A673 (cell line): ENCODE measurements around the gene FBXL15. TPM values are rescaled to one million over a fixed set of nuclear protein-coding genes. Genes with fewer than 3 reads are reported as not detected.

Source experiments
- BruUV-seq: library from RNA; stranded (reverse); fragments of 400-500 nt; replicated peaks from 2 replicates; lab custom pipeline; 2021; lab: Mats Ljungman, UMichigan
- CTCF ChIA-PET: fragments of 300-600 bp; sonication (Branson Sonifier 250); formaldehyde crosslinking; loops from one replicate; lab custom pipeline; 2022; ENCODE audit warnings: antibody characterized with exemption; lab: Charles Lee
- POLR2A ChIA-PET: fragments of 300-600 bp; sonication (Branson Sonifier 250); formaldehyde crosslinking; loops from one replicate; lab custom pipeline; 2022; ENCODE audit warnings: antibody characterized with exemption; ENCODE audit not compliant: low non-redundant PET; lab: Charles Lee
- DNase-seq: peaks from one replicate; pipeline ENCODE4 v3.0.0-alpha.2; 2015; ENCODE audit warnings: low spot score
- H3K27ac ChIP-seq: fragments of 200-600 bp; sonication (generic); 2 replicates; pipeline ENCODE4 v1.5.1; 2016; ENCODE audit warnings: mixed run types, low read depth, mild to moderate bottlenecking, mixed read lengths, antibody characterized with exemption, low read length; ENCODE audit not compliant: poor library complexity, severe bottlenecking
- H3K27me3 ChIP-seq: fragments of 200-600 bp; sonication (generic); replicated peaks from 2 replicates; pipeline ENCODE4 v1.6.1; 2017; ENCODE audit warnings: mixed run types, low read depth, mild to moderate bottlenecking, mixed read lengths, antibody characterized with exemption, low read length; ENCODE audit not compliant: insufficient read depth, poor library complexity
- H3K36me3 ChIP-seq: fragments of 200-600 bp; sonication (generic); 2 replicates; pipeline ENCODE4 v1.6.1; 2016; ENCODE audit warnings: mixed run types, mild to moderate bottlenecking, mixed read lengths, antibody characterized with exemption, low read length; ENCODE audit not compliant: insufficient read depth, poor library complexity, severe bottlenecking
- H3K4me1 ChIP-seq: fragments of 200-600 bp; sonication (generic); 2 replicates; pipeline ENCODE4 v1.6.1; 2017; ENCODE audit warnings: mixed run types, mild to moderate bottlenecking, mixed read lengths, antibody characterized with exemption, low read length; ENCODE audit not compliant: insufficient read depth, poor library complexity, severe bottlenecking
- H3K4me3 ChIP-seq: fragments of 200-600 bp; sonication (generic); 2 replicates; pipeline ENCODE4 v1.5.1; 2016; ENCODE audit warnings: low read depth, mixed run types, mild to moderate bottlenecking, mixed read lengths, low read length; ENCODE audit not compliant: poor library complexity, severe bottlenecking
- H3K9me3 ChIP-seq: fragments of 200-600 bp; sonication (generic); 2 replicates; pipeline ENCODE4 v1.6.1; 2016; ENCODE audit warnings: mixed run types, low read depth, mild to moderate bottlenecking, mixed read lengths, antibody characterized with exemption, low read length; ENCODE audit not compliant: poor library complexity, severe bottlenecking
- CTCF ChIP-seq: fragments of 300-800, 200-600 bp; sonication (generic); conservative IDR thresholded peaks from 2 replicates; pipeline ENCODE4 v1.5.1; 2017; ENCODE audit warnings: low read depth, mild to moderate bottlenecking, antibody characterized with exemption, low read length, moderate library complexity, mixed read lengths
- EZH2 ChIP-seq: fragments of 200-600 bp; sonication (generic); IDR thresholded peaks from 2 replicates; pipeline ENCODE4 v1.6.1; 2017; ENCODE audit warnings: borderline replicate concordance, low read depth, mild to moderate bottlenecking, mixed read lengths, antibody characterized with exemption, low read length; ENCODE audit not compliant: poor library complexity, severe bottlenecking
- intact Hi-C: fragments of 100-400 bp; cut with micrococcal nuclease; formaldehyde crosslinking; loops from one replicate; pipeline ENCODE4 v1.10.0; 2022; ENCODE audit not compliant: unreplicated experiment
- total RNA-seq: library from RNA; stranded (reverse); gene quantifications from 2 replicates; pipeline ENCODE4 v1.2.3, GENCODE V29; 2021

FBXL15 gene
- total RNA-seq, 1 experiment from 2014 or later: 8.9 TPM

- intact Hi-C loops: no loop called here
- BruUV-seq: no TSS peak
- CTCF ChIA-PET: interaction anchor here (1.0 kb wide), 2 partner anchors 10 to 151 kb away, joined by 3 read pairs; no protein-coding TSS in a partner anchor
These were observed 11.7 kb downstream of the FBXL15 start, which contains the start of gene CUEDC2 for GRCh38 chr10:102432162-102432950. Gene CUEDC2 (minus strand): TSS chr10:102432574. CDS start chr10:102425188, 7,386 bp downstream.

GRCh38 chr10:102433619-102434046 is 13.0 kb downstream of the FBXL15 start:
- H3K27me3 ChIP-seq: no peaks in the 10 kb centered on the region
- ChIA-PET CTCF (no interaction called here), POLR2A (no interaction called here)
- BruUV-seq: no TSS peak
- DNase-seq: no peak
- H3K4me3 ChIP-seq: no peak overlapping the region
- peaks cover 13% of the 10 kb centered on the region for H3K4me1 ChIP-seq
- TF ChIP-seq CTCF (no peak), EZH2 (no peak)
- no peaks in the 10 kb centered on the region for H3K36me3 ChIP-seq
- H3K9me3 ChIP-seq: no peaks in the 10 kb centered on the region
- no peak overlapping the region for H3K27ac ChIP-seq
- intact Hi-C loops: no loop called here

More at GRCh38 chr10:102432162-102432950, 11.7 kb downstream of the FBXL15 start, which contains the start of gene CUEDC2:
- peak within 1 kb of the TSS; percentile 97 for H3K4me3 ChIP-seq
- H3K36me3 ChIP-seq: no peaks in the 10 kb centered on the region
- POLR2A ChIA-PET: interaction anchor here (0.5 to 1.0 kb wide), 4 partner anchors 9 to 70 kb away, joined by 3 to 4 read pairs (median 4); partner anchors contain the start of gene ACTR1A
- H3K9me3 ChIP-seq: no peaks in the 10 kb centered on the region
- TF ChIP-seq CTCF (0 out of 2 replicates have a peak, but pooled peaks have one; percentile 19), EZH2 (no peak)
- H3K27me3 ChIP-seq: no peaks in the 10 kb centered on the region
- peaks cover 13% of the 10 kb centered on the region for H3K4me1 ChIP-seq
- H3K27ac ChIP-seq: peak within 1 kb of the TSS; percentile 86
- DNase-seq: peak; percentile 99

- POLR2A ChIA-PET: interaction anchor here (0.6 kb wide), 1 partner anchor 11 kb away, joined by 3 read pairs; no protein-coding TSS in a partner anchor
These were observed 13.9 kb downstream of the FBXL15 start for GRCh38 chr10:102434394-102435132.

More at GRCh38 chr10:102434394-102435132, 13.9 kb downstream of the FBXL15 start:
- no peaks in the 10 kb centered on the region for H3K27me3 ChIP-seq
- no peak overlapping the region for H3K4me3 ChIP-seq
- H3K36me3 ChIP-seq: no peaks in the 10 kb centered on the region
- TF ChIP-seq CTCF (no peak), EZH2 (no peak)
- H3K4me1 ChIP-seq: peaks cover 13% of the 10 kb centered on the region
- H3K27ac ChIP-seq: no peak overlapping the region
- intact Hi-C loops: no loop called here
- CTCF ChIA-PET: no interaction called here
- no peaks in the 10 kb centered on the region for H3K9me3 ChIP-seq
- no peak for DNase-seq
- BruUV-seq: no TSS peak
